ENCODE results near the gene FGF3.

FGF3 gene

GRCh38 chr11:69832561-69833413 is 13.6 kb upstream of the FGF3 start:
- peaks cover 11 to 25% of the 10 kb centered on the region in 2 donors for H3K27me3 ChIP-seq (ENCODE audit: control insufficient read depth in 1 of 2, insufficient read depth in 2 of 2, low read length in 2 of 2)

DNA sequence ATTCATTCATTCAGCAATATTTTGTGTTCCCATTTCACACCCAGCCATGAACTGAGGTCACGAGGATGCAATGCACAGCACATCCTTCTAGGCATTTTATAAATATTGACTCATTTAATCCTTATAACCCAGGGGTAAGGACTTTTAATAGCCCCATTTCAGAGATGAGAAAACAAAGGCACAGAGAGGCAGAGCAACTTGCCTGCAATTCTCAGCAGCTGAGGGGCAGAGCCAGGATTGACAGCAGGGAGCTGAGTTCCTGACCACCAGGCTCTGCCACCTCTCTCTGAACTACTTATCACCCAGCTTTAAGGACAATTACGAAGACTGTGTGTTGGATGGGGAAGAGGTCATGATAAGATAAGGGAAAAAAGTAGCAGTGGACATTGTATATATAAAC is 12.8 kb upstream of the FGF3 start:
- Histone ChIP-seq H3K27ac (ENCODE audit: low read length) (no peak overlapping the region), H3K9ac (ENCODE audit: low read length in 2 of 2) (no peak overlapping the region), H3K4me3 (ENCODE audit: low read length in 2 of 2) (no peak overlapping the region), H3K4me1 (ENCODE audit: control insufficient read depth, insufficient read depth, low read length) (no peaks in the 10 kb centered on the region), H3K9me3 (ENCODE audit: control insufficient read depth in 2 of 2, low read length in 2 of 2) (peaks cover 0 to 9% of the 10 kb centered on the region in 2 donors), H3K27me3 (ENCODE audit: control insufficient read depth in 1 of 2, insufficient read depth in 2 of 2, low read length in 2 of 2) (peaks cover 11 to 25% of the 10 kb centered on the region in 2 donors), H3K36me3 (ENCODE audit: control insufficient read depth in 2 of 2, insufficient read depth in 2 of 2, low read length in 2 of 2) (no peaks in the 10 kb centered on the region)

More at GRCh38 chr11:69832561-69833413, 13.6 kb upstream of the FGF3 start:
- Histone ChIP-seq H3K9me3 (ENCODE audit: control insufficient read depth in 2 of 2, low read length in 2 of 2) (peaks cover 0 to 5% of the 10 kb centered on the region in 2 donors), H3K4me3 (ENCODE audit: low read length in 2 of 2) (no peak overlapping the region), H3K27ac (ENCODE audit: low read length) (no peak overlapping the region), H3K36me3 (ENCODE audit: control insufficient read depth in 2 of 2, insufficient read depth in 2 of 2, low read length in 2 of 2) (no peaks in the 10 kb centered on the region), H3K9ac (ENCODE audit: low read length in 2 of 2) (no peak overlapping the region), H3K4me1 (ENCODE audit: control insufficient read depth, insufficient read depth, low read length) (no peaks in the 10 kb centered on the region)

- H3K27ac ChIP-seq (ENCODE audit: low read length): no peak overlapping the region
- peaks cover 0 to 9% of the 10 kb centered on the region in 2 donors for H3K9me3 ChIP-seq (ENCODE audit: control insufficient read depth in 2 of 2, low read length in 2 of 2)
- no peaks in the 10 kb centered on the region for H3K36me3 ChIP-seq (ENCODE audit: control insufficient read depth in 2 of 2, insufficient read depth in 2 of 2, low read length in 2 of 2)
- H3K9ac ChIP-seq (ENCODE audit: low read length in 2 of 2): no peak overlapping the region
- H3K27me3 ChIP-seq (ENCODE audit: control insufficient read depth in 1 of 2, insufficient read depth in 2 of 2, low read length in 2 of 2): peaks cover 13 to 22% of the 10 kb centered on the region in 2 donors
- H3K4me1 ChIP-seq (ENCODE audit: control insufficient read depth, insufficient read depth, low read length): no peaks in the 10 kb centered on the region
- no peak overlapping the region for H3K4me3 ChIP-seq (ENCODE audit: low read length in 2 of 2)
Observed at GRCh38 chr11:69830086-69830485, 10.9 kb upstream of the FGF3 start.

GRCh38 chr11:69828971-69829344 is 9.7 kb upstream of the FGF3 start:
- H3K9me3 ChIP-seq (ENCODE audit: control insufficient read depth in 2 of 2, low read length in 2 of 2): peaks cover 0 to 9% of the 10 kb centered on the region in 2 donors
- H3K27me3 ChIP-seq (ENCODE audit: control insufficient read depth in 1 of 2, insufficient read depth in 2 of 2, low read length in 2 of 2): peaks cover 12 to 15% of the 10 kb centered on the region in 2 donors
- H3K4me3 ChIP-seq (ENCODE audit: low read length in 2 of 2): no peak overlapping the region
- no peaks in the 10 kb centered on the region for H3K4me1 ChIP-seq (ENCODE audit: control insufficient read depth, insufficient read depth, low read length)
- H3K27ac ChIP-seq (ENCODE audit: low read length): no peak overlapping the region
- H3K9ac ChIP-seq (ENCODE audit: low read length in 2 of 2): no peak overlapping the region
- H3K36me3 ChIP-seq (ENCODE audit: control insufficient read depth in 2 of 2, insufficient read depth in 2 of 2, low read length in 2 of 2): no peaks in the 10 kb centered on the region

DNA sequence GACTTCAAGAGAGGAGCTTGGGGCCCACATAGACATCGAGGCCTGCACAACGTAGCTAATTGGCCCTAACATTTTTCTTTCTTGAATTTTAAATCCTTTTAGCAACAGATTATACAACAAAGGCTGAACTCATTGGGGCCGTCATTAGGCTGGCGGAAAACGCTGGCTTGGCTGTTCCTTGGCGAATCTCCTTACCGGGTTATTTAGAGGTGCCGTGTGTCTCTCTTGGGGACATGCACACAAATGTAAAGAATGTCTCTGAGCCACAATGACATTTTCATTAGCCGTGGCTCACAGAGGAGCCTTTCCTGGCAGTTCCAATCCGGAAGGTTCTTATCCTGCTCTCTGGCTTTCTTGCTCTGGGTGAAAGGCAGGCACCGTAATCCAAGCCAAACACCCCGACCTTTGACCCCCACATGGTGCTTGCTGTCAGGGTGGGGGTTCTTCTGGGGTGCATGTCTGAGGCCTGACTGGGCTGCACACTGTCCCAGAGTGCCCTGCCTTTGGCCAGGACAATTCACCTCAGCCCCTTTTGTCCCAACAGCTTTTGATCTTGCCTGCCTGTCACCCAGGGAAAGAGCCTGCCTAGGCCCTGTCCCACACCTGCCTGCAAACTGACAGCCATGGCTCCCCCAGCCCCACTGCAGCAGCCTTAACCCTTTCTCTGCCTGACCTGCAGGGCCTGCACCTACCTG is 9.2 kb upstream of the FGF3 start:
- peaks cover 16 to 18% of the 10 kb centered on the region in 2 donors for H3K27me3 ChIP-seq (ENCODE audit: control insufficient read depth in 1 of 2, insufficient read depth in 2 of 2, low read length in 2 of 2)
- peaks cover 0 to 9% of the 10 kb centered on the region in 2 donors for H3K9me3 ChIP-seq (ENCODE audit: control insufficient read depth in 2 of 2, low read length in 2 of 2)
- H3K27ac ChIP-seq (ENCODE audit: low read length): no peak overlapping the region
- no peaks in the 10 kb centered on the region for H3K4me1 ChIP-seq (ENCODE audit: control insufficient read depth, insufficient read depth, low read length)
- H3K9ac ChIP-seq (ENCODE audit: low read length in 2 of 2): no peak overlapping the region
- H3K4me3 ChIP-seq (ENCODE audit: low read length in 2 of 2): no peak overlapping the region
- no peaks in the 10 kb centered on the region for H3K36me3 ChIP-seq (ENCODE audit: control insufficient read depth in 2 of 2, insufficient read depth in 2 of 2, low read length in 2 of 2)

GRCh38 chr11:69826773-69827172 is 7.6 kb upstream of the FGF3 start:
- Histone ChIP-seq H3K27me3 (ENCODE audit: control insufficient read depth in 1 of 2, insufficient read depth in 2 of 2, low read length in 2 of 2) (peaks cover 11 to 18% of the 10 kb centered on the region in 2 donors), H3K4me3 (ENCODE audit: low read length in 2 of 2) (no peak overlapping the region), H3K4me1 (ENCODE audit: control insufficient read depth, insufficient read depth, low read length) (no peaks in the 10 kb centered on the region), H3K9ac (ENCODE audit: low read length in 2 of 2) (no peak overlapping the region), H3K36me3 (ENCODE audit: control insufficient read depth in 2 of 2, insufficient read depth in 2 of 2, low read length in 2 of 2) (no peaks in the 10 kb centered on the region), H3K27ac (ENCODE audit: low read length) (no peak overlapping the region), H3K9me3 (ENCODE audit: control insufficient read depth in 2 of 2, low read length in 2 of 2) (peaks cover 0 to 9% of the 10 kb centered on the region in 2 donors)

- Histone ChIP-seq H3K9me3 (ENCODE audit: control insufficient read depth in 2 of 2, low read length in 2 of 2) (peaks cover 0 to 9% of the 10 kb centered on the region in 2 donors), H3K27ac (ENCODE audit: low read length) (no peak overlapping the region), H3K9ac (ENCODE audit: low read length in 2 of 2) (no peak overlapping the region), H3K27me3 (ENCODE audit: control insufficient read depth in 1 of 2, insufficient read depth in 2 of 2, low read length in 2 of 2) (peaks cover 9 to 23% of the 10 kb centered on the region in 2 donors), H3K4me3 (ENCODE audit: low read length in 2 of 2) (no peak overlapping the region), H3K36me3 (ENCODE audit: control insufficient read depth in 2 of 2, insufficient read depth in 2 of 2, low read length in 2 of 2) (no peaks in the 10 kb centered on the region), H3K4me1 (ENCODE audit: control insufficient read depth, insufficient read depth, low read length) (no peaks in the 10 kb centered on the region)
Observed at GRCh38 chr11:69825941-69826340, 6.7 kb upstream of the FGF3 start.

DNA sequence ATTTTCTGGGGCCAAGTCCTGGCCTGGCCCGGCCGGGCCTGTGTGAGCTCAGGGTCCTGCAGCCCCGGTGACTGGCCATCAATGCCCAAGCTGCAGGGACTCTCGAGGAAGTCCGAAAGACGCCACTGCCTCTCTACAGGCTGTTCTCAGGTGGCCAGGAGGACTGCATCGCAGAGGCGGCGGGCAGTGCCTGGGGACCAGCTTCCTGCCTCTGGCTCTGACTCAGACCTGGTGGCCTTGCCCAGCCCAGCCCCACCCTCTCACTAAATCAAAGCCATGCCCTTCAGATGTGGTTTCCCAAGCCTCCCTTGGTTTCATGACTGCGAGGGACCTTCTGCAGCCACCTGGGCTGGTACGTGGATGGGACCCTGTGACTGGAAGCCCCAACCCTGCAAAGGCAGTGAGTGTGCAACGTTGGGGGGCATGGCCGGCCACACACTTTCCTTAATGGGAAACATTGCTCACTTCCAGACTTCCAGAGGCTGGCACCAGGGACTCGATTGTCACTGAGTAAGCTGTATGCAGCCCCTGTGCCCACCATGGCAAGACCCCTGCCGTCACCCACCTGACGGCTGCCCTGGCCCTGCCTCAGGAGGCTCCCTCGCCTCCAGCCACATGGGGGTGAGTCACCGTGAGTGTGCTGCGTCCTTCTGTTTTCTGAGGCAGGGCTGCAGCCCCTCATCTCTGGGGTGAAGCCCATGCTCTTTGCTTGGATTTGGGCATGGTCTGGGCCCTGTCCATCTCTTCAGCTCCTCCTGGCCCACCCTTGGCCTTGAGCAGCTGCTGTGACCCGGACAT is 6.0 kb upstream of the FGF3 start:
- H3K4me3 ChIP-seq (ENCODE audit: low read length in 2 of 2): no peak overlapping the region
- H3K27me3 ChIP-seq (ENCODE audit: control insufficient read depth in 1 of 2, insufficient read depth in 2 of 2, low read length in 2 of 2): peaks cover 9 to 26% of the 10 kb centered on the region in 2 donors
- H3K4me1 ChIP-seq (ENCODE audit: control insufficient read depth, insufficient read depth, low read length): no peaks in the 10 kb centered on the region
- no peak overlapping the region for H3K27ac ChIP-seq (ENCODE audit: low read length)
- no peak overlapping the region for H3K9ac ChIP-seq (ENCODE audit: low read length in 2 of 2)
- H3K9me3 ChIP-seq (ENCODE audit: control insufficient read depth in 2 of 2, low read length in 2 of 2): peaks cover 0 to 9% of the 10 kb centered on the region in 2 donors
- H3K36me3 ChIP-seq (ENCODE audit: control insufficient read depth in 2 of 2, insufficient read depth in 2 of 2, low read length in 2 of 2): no peaks in the 10 kb centered on the region

- H3K27me3 ChIP-seq (ENCODE audit: control insufficient read depth in 1 of 2, insufficient read depth in 2 of 2, low read length in 2 of 2): peaks cover 13 to 30% of the 10 kb centered on the region in 2 donors
- H3K9me3 ChIP-seq (ENCODE audit: control insufficient read depth in 2 of 2, low read length in 2 of 2): peaks cover 0 to 9% of the 10 kb centered on the region in 2 donors
- no peak overlapping the region for H3K9ac ChIP-seq (ENCODE audit: low read length in 2 of 2)
- no peaks in the 10 kb centered on the region for H3K36me3 ChIP-seq (ENCODE audit: control insufficient read depth in 2 of 2, insufficient read depth in 2 of 2, low read length in 2 of 2)
- no peaks in the 10 kb centered on the region for H3K4me1 ChIP-seq (ENCODE audit: control insufficient read depth, insufficient read depth, low read length)
- no peak overlapping the region for H3K4me3 ChIP-seq (ENCODE audit: low read length in 2 of 2)
- H3K27ac ChIP-seq (ENCODE audit: low read length): no peak overlapping the region
Observed at GRCh38 chr11:69823641-69824265, 4.5 kb upstream of the FGF3 start.
